ENCODE data around the gene CEP162.

DNA sequence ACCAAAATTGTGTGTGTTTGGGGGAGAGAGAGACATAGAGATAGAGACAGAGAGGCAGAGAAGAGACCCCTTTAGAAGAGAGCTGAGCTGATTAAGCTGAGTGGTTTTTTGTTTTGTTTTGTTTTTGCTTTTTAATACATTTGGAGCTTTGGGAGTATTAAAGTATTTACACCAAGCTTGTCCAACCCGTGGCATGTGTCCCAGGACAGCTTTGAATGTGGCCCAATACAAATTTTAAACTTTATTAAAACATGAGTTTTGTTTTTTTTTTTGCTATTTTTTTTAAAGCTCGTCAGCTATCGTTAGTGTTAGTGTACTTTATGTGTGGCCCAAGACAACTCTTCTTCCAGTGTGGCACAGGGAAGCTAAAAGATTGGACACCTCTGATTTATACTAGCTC lies 137.9 kb downstream of the CEP162 start:
- TF ChIP-seq CTCF (IDR thresholded peaks at IDR 0.05; ENCODE audit: insufficient read depth, low read length, poor library complexity, severe bottlenecking) = no peak
- TF ChIP-seq EZH2phosphoT487 (conservative IDR thresholded peaks at IDR 0.05; ENCODE audit: low read length) = no peak
